GM18873 (cell line): ENCODE data around the gene FOXA3.

Experiments
- ATAC-seq: cut with Tn5 transposase; IDR thresholded peaks from one replicate; pipeline ENCODE4 v1.9.1; 2021; ENCODE audit warnings: mild to moderate bottlenecking, moderate library complexity, moderate number of reproducible peaks; ENCODE audit not compliant: unreplicated experiment, low FRiP score

Gene FOXA3

DNA sequence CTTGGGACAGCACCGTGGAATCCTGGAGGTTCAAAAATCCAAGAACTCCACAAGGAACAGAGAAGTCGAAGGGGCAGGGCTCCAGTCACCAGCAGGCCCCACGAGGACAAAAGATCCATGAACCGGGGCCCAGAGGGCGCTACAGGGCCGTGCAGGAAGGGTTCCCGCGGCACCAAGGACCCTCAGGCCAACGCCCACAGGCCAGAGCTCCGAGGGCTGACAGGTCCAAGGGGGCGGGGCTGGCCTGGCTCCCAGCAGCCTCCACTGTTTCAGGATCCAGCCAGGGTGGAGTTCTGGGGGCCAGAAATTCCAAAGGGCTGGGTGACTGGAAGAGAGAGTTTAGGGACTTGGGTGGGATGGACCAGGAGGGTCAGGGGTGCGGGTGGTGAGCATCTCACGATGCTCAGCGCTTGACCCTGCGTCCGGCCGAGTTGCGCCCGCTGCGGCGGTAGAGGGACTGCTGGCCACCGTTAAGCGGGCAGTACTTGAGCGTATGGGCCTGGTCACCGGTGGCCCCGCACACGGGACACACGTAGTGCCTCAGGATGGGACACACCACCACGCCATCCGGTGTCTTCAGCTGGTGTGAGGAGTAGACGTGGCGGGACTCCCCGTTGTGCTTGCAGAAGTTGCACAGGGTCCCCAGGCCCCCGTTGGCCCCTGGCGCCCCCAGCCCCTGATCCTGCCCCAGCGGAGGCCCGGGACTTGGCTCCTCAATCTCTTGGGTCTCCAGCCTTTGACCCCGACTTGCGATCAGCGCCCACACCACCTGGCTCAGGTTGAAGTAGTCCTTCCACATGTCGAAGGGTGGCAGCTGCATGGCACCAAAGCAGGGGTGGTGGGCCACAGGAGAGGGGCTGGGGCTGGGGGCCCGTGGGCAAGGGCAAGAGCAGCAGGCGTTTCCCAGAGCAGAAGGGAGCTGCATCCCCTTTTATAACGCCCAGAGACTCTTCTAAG, 50.0 kb downstream of the FOXA3 start, which contains the start of gene NANOS2:
Gene NANOS2, minus strand, starts transcription at position 905 of the 957 bp plus-strand sequence. Its CDS starts 85 bp downstream, at position 820.
- no peak for ATAC-seq

DNA sequence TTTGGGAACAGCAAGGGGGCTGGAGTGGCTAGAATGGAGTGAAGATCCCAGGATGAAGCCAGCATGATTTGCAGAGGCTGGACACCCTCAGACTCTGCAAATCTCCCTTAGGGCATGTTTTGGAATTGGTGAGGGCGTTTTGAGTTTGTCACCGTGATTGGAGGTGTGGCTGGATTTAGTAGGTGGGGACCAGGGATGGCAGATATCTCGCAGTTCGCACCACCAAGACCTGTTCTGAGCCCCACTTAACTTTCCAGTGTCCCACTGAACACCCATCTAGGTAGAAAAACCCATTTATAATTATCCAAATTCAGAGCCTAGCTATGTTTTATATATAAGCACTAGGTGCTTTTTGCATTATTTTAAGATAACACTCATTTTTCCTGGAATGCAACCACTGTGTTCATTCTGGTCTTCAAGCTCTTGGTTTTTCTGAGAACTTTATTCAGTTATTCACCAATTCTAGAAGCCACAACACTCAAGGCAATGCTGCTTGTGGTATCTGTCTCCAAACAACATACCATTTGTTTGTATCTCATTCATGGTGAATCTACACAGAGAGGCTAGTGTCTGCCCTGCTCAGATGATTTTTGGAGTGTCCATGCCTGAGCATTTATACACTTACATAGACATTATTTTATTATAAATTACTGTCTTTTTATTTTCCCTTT, 53.4 kb downstream of the FOXA3 start:
- no peak for ATAC-seq

DNA sequence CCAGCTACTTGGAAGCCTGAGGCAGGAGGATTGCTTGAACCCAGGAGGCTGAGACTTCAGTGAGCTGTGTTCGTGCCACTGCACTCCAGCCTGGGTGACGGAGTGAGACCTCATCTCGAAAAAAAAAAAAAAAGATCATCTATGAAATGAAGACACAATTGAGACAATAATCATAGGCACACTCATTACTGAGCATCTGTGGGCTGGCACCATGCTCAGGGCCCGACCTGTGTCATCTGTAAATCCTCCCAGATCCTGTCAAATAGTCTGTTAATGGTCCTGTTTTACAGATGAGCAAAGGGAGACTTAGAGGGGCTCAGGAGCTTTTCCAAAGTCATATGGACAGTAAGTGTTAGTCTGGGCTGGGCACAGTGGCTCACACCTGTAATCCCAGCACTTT, 54.6 kb downstream of the FOXA3 start:
- ATAC-seq: no peak

DNA sequence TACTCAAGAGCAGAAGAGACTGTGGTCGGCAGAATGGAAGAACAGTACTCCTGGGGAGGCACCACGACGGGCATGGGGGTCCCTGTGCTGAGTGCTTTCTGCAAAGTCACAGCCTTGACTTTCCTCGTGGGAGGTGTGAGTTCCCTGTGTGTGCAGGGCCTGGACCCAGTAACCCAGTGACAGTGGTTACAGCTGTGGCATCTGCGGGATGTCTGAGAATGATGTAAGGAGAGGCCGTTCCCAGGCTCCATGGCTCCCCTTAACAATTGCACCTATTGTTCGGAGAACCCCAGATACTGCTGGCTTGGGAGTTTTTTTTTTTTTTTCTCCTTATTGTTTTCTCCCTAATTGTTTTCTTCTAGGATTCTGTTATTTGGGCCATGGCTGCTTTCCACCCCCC, 55.6 kb downstream of the FOXA3 start:
- no peak for ATAC-seq

DNA sequence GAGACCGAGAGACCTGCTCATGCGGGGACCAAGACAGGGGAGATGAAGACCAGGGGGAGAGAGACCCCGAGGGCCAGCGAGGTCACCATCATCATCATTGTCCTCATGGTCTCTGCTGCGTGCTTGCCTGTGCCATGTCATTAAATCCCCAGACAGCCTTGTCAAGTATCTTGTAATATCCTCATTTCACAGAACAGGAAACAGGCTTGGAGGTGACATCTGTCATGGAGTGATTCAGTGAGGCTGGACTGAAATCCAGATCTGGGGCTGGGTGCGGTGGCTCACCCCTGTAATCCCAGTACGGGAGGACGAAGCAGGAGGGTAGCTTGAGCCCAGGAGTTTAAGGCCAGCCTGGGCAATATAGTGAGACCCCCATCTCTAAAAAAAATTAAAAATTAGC, 56.3 kb downstream of the FOXA3 start:
- no peak for ATAC-seq

DNA sequence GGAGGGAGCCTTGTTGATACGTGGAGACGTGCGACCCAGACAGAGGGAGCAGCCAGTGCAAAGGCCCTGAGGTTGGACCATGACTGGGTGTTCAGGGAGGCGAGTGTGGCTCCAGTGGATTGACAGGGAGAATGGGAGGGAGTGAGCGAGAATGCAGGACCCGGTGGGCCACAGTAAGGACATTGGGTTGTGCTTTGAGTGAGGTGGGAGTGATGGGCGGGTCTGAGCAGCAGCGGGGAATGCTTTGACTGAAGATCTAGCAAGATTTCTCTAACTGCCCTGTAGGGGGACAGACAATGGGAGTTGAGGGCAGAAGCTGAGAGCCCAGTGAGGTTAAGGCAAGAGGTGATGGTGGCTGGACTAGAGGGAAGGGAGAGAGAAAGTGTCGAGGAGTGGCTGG, 58.2 kb downstream of the FOXA3 start:
- ATAC-seq: no peak
